H4 (cell line): Measurements from ENCODE around the gene EVI5L. TPM values are rescaled to one million over a fixed set of nuclear protein-coding genes. Genes with fewer than 3 reads are reported as not detected.
A peak's percentile ranks its signal among the peaks of the same experiment; 100 is the strongest.

Source experiments
- DNase-seq: peaks from one replicate; pipeline ENCODE4 v3.0.0-alpha.2; 2015; ENCODE audit warnings: low spot score
- total RNA-seq: library from RNA; depleted of rRNA; stranded (reverse); fragments of >200 nt; shearing (Covaris generic); gene quantifications from 2 replicates; pipeline ENCODE4 v1.2.3, GENCODE V29; 2014

Gene EVI5L
- total RNA-seq, 1 experiment from 2014 or later = 7.9 TPM

GRCh38 chr19:7897292-7897691 is 67.3 kb downstream of the EVI5L start:
- DNase-seq = no peak

GRCh38 chr19:7898967-7899366 is 68.9 kb downstream of the EVI5L start:
- DNase-seq = no peak

GRCh38 chr19:7899751-7900378 is 69.8 kb downstream of the EVI5L start:
- no peak for DNase-seq

GRCh38 chr19:7900401-7900870 is 70.4 kb downstream of the EVI5L start:
- DNase-seq = no peak

- DNase-seq = no peak
Observed at GRCh38 chr19:7900931-7901330, 70.9 kb downstream of the EVI5L start.

- no peak for DNase-seq
Observed at GRCh38 chr19:7901337-7901736, 71.3 kb downstream of the EVI5L start.

GRCh38 chr19:7902796-7903243 is 72.8 kb downstream of the EVI5L start:
- no peak for DNase-seq

- peak; percentile 100 for DNase-seq
Observed at GRCh38 chr19:7903244-7904073, 73.4 kb downstream of the EVI5L start, which contains the start of gene MAP2K7. Gene MAP2K7, plus strand, starts transcription at chr19:7903877. Its CDS starts 68 bp downstream, at chr19:7903945.

GRCh38 chr19:7904074-7905020 is 74.3 kb downstream of the EVI5L start:
- DNase-seq = no peak

GRCh38 chr19:7905268-7905667 is 75.2 kb downstream of the EVI5L start:
- no peak for DNase-seq

- no peak for DNase-seq
Observed at GRCh38 chr19:7905859-7906258, 75.8 kb downstream of the EVI5L start.

- no peak for DNase-seq
Observed at GRCh38 chr19:7907122-7907521, 77.1 kb downstream of the EVI5L start.

GRCh38 chr19:7907544-7907943 is 77.5 kb downstream of the EVI5L start:
- DNase-seq = no peak

GRCh38 chr19:7908078-7908699 is 78.2 kb downstream of the EVI5L start:
- DNase-seq = no peak

GRCh38 chr19:7908742-7909461 is 78.9 kb downstream of the EVI5L start:
- DNase-seq = no peak

GRCh38 chr19:7909471-7910067 is 79.6 kb downstream of the EVI5L start:
- DNase-seq = no peak

GRCh38 chr19:7910321-7911161 is 80.5 kb downstream of the EVI5L start:
- no peak for DNase-seq

- no peak for DNase-seq
Observed at GRCh38 chr19:7911508-7912143, 81.6 kb downstream of the EVI5L start.
